Measurements from ENCODE around the gene MAGI2. TPM values are rescaled to one million over a fixed set of nuclear protein-coding genes. Genes with fewer than 3 reads are reported as not detected.

Gene MAGI2
- total and polyA plus RNA-seq, 4 donors, result 0.37 to 4.1 (median 1.4) TPM

- no peaks in the 10 kb centered on the region for H3K36me3 ChIP-seq (ENCODE audit: control insufficient read depth in 4 of 4, insufficient read depth in 3 of 4, low read depth in 1 of 4, low read length in 3 of 4)
- no peaks in the 10 kb centered on the region for H3K27me3 ChIP-seq (ENCODE audit: control insufficient read depth in 4 of 4, insufficient read depth in 4 of 4, low read length in 3 of 4)
- no peaks in the 10 kb centered on the region for H3K9me3 ChIP-seq (ENCODE audit: control insufficient read depth in 4 of 4, low read length in 3 of 4)
- peak overlapping the region; percentile 80 to 97 for H3K27ac ChIP-seq (ENCODE audit: low read depth in 1 of 2, low read length in 2 of 2)
- DNase-seq (ENCODE audit: low spot score), result peak; percentile 78
- H3K9ac ChIP-seq (ENCODE audit: low read depth in 1 of 2, low read length in 2 of 2), result peak overlapping the region; percentile 84 to 94
- TF ChIP-seq EGR1 (IDR thresholded peaks at IDR 0.05; ENCODE audit: low read depth in 2 of 2) (peak; percentile 80 to 88), HNF4G (IDR thresholded peaks at IDR 0.05) (peak; percentile 98), GABPA (IDR thresholded peaks at IDR 0.05 in 1 of 2, conservative IDR thresholded peaks at IDR 0.05 in 1 of 2) (peak in 1 of 2 donors; percentile 61), HNF4A (conservative IDR thresholded peaks at IDR 0.05) (peak; percentile 99), REST (IDR thresholded peaks at IDR 0.05) (peak; percentile 82), JUND (IDR thresholded peaks at IDR 0.05) (peak; percentile 53 to 82), MAX (IDR thresholded peaks at IDR 0.05) (peak; percentile 68), ZBTB33 (IDR thresholded peaks at IDR 0.05) (peak; percentile 45), ATF3 (IDR thresholded peaks at IDR 0.05) (peak; percentile 71), FOXA1 (IDR thresholded peaks at IDR 0.05) (peak; percentile 48), RXRA (IDR thresholded peaks at IDR 0.05) (peak; percentile 85 to 87), CTCF (IDR thresholded peaks at IDR 0.05; ENCODE audit: low read depth, low read length, missing input control) (no peak), TAF1 (conservative IDR thresholded peaks at IDR 0.05) (no peak), SP1 (IDR thresholded peaks at IDR 0.05) (peak; percentile 94), NR2F2 (IDR thresholded peaks at IDR 0.05) (peak; percentile 80), RAD21 (IDR thresholded peaks at IDR 0.05) (peak; percentile 57 to 71), FOXA2 (IDR thresholded peaks at IDR 0.05) (peak; percentile 48), YY1 (IDR thresholded peaks at IDR 0.05) (peak; percentile 84)
- H3K4me1 ChIP-seq (ENCODE audit: control insufficient read depth in 4 of 4, insufficient read depth in 4 of 4, low read length in 3 of 4), result peaks cover 0 to 37% (median 19%) of the 10 kb centered on the region in 4 donors
- 2% methylated on average over 27 of the region's 27 CpGs for WGBS
- peak overlapping the region; percentile 71 to 84 (median 81) for H3K4me3 ChIP-seq (ENCODE audit: low read depth in 1 of 3, low read length in 3 of 3)
Measured at GRCh38 chr7:79452032-79452494, 1.4 kb downstream of the MAGI2 start.

Data from liver (tissue), 9 donors.